Measurements from ENCODE around the gene C22orf31.

Gene C22orf31

DNA sequence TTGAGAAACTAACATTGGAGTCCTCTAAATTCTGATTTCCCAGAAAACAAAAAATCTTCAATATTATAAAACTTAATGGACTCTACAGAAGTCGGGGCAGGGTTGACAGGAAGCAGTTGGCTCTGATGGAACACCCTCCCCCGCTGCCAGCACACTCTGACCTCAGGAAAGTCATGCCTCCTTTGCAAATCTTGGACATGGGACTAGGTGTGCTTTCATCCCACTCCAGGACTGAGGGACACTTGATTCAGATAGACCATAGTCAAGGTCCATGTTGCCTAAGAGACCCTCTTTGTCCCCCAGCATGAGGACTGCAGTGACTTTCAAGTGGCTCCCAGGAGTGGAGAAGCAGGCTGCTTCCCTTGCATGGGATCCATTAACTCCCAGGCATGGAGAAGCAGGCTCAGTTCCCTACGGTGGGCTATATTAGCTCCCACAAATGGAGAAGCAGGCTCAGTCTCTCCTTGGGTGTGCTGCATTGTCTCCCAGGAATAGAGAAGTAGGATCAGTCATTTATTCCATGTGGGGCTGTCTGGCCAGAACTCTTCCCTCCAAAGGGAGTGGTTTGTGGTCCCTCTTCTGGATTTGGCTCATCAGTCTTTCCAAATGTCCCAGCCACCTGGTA lies 38.3 kb downstream of the C22orf31 start:
- DNase-seq: no peak

DNA sequence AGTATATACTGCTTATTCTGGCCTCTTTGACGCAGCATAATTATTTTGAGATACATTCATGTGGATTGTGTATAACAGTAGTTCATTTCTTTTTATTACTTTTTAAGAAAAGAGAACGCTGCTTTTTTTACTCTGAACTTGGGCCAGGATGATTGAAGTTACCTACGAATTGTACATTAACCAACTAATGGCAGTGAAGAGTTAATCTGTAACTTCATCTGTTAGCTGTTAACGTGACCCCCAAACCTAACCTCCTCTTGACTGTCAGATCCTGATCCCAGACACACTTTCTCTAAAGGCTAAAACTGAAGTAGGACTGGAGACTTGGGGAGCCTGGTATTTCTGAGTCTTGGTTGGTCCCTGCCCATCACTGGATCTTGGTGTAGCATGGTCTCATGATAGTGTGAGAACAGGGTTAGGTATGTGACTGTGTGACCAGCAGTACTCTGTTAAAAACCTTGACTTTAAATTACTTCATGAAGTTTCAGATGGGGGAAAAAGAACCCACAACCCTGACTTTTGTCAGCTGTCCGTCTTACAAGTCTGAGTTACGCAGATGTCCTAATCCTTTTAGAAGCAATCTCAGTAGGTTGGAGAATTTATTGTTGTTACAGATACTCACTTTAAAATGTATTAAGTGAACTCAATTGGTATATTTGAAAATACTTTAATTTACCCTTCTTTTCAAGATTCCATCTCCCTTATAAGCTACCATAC lies 39.4 kb downstream of the C22orf31 start:
- no peak for DNase-seq

DNA sequence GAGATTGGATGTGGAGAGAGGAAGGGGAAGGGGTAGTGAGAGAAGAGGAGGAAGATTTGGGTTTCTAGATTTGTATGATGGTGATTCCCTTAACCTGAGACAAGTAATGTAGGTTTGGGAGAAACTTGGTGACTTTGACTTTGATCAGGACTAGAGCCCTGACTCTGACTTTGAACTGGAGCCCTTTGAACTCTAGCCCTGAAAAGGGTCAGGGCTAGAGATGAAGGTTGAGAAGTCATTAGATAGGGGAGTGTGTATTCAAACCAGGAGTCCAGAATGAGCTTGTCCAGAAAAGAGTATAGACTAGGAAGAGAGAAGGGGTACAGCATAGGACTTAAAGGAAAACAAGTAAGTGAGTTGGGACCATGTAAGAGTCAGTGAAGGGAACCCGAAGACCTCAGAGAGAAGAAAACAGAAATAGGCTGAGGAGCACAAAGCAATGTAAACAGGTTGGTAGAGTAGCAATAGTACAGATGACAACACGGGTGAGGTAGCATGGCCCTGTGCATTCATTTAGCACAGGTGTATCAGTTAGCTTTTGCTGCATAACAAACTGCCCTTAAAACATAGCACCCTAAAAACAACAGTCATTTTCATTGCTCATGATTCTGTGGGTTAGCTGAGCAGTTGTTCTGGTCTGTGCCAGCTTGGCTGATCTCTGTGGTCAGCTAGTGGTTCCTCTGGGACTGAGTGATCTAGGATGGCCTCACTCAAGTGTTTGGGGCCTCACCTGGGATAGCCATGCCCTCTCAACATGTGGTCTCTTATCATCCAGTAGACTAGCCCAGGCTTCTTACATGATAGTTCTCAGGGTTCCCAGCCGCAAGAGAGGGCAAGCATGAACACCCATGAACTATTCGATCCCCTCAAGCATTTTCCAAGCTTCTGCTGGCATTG lies 43.1 kb downstream of the C22orf31 start:
- DNase-seq: no peak

DNA sequence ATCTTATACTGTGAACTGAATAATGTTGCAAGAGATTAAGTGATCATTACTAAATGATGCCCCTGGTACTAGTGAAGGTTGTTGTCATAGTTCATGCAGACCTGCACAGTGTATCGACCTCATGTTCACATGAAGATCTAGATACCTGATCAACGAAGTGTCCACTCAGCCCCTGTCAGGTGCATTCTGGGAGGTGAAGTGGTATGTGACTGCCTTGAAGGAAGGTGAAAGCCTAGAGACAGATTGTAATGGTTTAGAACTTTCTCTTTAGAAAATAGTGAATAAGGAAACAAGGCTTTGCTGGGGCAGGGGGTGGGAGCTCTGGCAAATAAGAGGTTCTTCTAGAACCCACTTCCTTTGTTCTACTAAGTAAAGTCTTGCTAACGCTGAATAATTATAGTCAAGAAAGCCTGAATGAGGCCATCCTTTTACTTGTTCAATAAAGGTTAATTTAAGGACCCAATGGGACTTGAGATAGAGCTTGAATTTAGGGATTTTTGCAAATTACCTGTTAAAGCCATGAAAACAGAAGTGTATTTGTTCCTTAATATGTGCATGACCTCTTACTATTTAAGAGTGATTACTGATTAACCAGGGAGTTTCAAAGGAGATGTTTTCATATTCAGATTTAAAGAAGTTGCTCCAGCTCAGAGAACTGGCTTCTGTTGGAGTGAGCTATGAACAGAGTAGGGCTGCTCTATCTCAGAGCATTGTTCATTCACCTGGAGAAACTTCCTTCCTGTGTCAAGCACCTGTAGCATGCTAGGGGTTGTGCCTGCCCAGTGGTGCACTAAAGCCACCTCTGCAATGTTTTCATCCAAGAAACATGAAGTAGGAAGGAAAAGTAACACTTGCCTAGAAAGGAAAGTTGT lies 45.3 kb downstream of the C22orf31 start:
- DNase-seq: no peak

DNA sequence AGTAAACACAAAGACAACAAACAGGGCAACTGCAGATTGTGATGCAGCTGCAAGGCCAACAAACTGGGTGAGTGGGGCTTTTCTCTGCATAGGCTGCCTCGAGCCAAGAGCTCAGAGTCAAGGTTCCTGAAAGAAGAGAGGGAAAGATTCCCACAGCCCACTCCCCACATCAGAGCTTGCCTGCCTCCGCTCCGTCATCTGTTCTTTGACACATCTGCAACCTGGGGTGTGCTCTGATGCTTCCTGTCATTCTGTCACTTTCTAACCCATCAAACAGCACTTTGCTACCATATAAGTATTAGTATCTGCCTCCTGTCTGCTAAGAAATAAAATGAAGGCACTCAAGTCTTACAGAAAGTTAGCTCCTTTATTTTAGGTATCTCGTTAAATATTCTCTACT lies 46.9 kb downstream of the C22orf31 start:
- no peak for DNase-seq

DNA sequence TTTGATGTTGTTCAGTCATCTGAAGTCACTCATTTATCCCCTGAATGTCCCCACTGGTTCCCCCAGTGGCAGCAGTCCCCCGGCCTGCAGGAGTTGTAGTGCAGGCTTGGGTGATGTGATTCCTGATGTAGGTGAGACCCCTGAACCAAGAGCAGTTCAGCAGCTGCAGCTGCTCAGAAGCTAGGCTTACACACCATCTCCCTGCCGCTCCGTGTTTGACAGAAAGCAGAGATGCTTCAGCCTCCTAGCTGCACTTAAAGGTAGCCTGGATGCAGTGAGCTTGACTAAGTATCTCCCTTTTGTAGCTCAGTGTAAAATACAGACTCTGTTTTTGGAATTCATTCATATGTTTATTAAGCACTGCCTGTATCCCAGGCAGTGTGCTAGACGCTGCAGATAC lies 47.3 kb downstream of the C22orf31 start:
- no peak for DNase-seq

DNA sequence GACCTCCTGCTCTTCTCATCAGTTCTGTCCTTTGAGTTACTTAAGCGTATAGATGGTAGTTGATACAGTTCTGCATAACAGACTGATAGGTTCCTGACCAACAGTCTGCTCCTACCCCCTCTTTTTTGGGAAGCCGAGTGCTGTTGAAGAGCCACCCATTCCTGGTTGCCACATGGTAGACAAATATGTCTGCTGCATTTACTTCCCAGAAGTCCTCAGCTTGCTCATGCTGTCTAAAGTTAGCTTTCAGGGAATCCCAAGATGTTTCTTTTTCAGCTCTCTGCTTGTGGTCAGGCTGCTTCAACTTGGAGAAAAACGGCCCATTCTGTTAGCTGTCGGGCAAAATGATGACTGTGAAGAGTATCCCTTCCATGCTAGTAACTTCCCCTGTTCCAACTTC lies 48.7 kb downstream of the C22orf31 start:
- DNase-seq: no peak

DNA sequence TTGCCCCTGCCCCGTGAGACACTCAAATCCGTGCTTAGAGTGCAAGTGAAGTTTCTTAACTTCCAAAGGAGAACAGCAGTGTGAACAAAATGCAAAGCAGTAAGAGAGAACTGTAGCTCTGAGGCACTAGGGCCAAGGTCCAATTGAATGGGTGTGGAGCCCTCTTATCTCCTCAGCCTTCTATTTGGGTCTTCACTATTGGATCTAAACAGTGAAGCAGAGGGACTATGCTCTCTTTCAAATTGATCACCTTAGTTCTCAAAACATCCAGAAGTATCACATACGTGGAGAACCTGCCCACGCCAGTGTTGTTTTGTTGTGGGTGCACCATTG lies 49.6 kb downstream of the C22orf31 start:
- DNase-seq: no peak

DNA sequence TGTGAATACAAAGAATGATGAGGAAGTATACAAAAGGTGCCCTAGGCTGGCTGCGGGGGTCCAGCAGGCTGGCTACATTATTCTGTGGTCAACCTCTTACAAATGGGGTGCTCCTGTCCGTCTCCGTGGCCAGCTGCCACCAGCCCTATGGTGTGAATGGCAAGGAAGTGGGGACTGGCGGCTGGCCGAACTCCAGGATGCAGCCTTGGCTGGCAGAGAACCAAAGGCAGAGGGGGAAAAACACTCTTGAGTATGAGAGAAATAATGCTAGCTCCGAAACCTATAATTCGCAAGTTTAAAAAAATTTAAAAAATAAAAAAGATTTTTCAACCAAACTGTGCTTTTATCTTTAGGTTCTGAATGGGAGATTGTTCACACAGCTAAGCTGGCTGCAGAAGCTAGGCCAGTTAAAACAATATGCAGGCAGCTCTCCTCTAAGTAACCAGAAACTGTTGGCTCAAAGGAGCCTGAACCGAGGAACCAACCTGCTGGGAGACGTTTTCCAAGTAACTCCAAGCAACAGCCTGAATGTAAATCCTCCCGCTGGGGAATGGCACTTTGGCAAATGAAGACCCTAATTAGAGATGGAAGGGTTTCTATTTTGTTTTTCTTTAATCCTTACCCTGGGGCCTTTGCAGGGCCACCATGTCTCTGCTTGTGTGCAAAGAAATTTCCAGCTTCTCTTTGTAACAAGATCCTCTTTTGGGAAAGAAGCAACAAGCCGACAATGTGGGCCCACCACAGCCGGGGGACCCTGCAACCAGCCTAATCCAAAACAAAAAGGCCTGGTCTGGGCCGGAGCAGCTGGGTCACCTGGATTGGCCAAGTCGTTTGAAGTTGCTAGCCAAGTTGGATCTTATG lies 50.2 kb downstream of the C22orf31 start:
- peak; percentile 56 for DNase-seq

DNA sequence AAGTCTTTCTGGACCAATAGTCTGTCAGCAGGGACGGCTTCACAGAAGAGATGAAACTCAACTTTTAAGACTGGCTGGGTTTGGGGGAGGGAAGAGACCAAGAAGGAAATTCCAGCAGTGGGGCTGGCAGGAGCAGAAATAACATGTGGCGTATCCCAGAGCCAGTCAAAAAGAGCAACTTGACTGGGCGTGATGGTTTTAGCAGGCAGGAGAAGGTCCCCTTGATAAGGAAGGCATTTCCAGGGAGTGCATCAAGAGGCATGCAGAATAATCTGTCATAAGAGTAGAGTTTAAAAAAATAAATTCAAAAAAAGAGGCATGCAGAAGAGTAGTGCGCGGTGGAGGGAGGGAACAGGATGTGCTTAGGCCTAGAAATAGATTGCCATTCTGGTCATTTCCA lies 52.5 kb downstream of the C22orf31 start:
- DNase-seq: no peak

All from right hindlimb (tissue), 1 donor.